ENCODE measurements around the gene MTUS2.

GRCh38 chr13:28918030-28918429 lies 97.9 kb downstream of the MTUS2 start:
- TF ChIP-seq POLR2A (IDR thresholded peaks at IDR 0.05; ENCODE audit: low read length): no peak
- no peak for TF ChIP-seq GATA1 (IDR thresholded peaks at IDR 0.05; ENCODE audit: low read depth, low read length)

Measured in erythroblast (primary cell).